ENCODE measurements around the gene L3MBTL3.

Gene L3MBTL3

DNA sequence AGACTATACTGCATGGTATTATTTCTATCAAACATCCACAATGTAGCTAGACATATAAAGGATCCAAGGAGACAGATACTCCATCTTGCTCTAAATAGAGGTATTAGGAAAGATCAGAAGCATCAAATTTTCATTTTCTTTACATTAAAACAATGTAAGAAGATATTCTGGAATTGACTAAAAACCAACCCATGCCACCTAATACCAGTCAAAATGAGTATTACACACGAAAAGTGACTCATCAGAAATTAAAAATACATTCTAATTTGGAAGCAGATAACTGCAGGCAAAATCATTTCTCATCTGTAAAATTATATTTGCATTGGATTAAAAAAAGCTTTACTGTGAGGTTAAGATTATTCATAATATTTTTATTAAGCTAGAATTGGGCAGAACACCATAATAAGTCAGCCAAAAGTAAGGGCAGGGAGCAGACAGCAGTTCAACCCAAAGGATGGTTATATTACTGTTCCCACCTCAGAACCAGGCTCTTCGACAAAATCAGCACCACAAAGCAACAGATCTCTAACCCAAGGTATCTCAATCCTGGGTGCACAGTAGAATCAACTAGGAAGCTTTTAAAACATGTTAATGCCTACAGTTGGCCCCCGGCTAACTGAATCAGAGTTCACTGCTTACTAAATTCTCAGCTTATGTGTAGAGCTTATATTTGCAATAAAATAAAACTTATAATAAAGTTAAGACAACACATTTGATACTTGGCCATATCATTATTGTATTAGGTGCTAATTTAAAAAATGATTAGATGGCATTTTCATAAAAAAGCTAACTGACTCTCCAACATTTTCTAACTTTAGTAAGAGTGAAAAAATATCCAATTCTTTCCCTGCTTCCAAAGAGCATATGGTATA is 169.2 kb downstream of the L3MBTL3 start:
- Histone ChIP-seq H3K9me3 (ENCODE audit: severe bottlenecking) (no peaks in the 10 kb centered on the region), H3K27ac (no peak overlapping the region), H3K36me3 (no peaks in the 10 kb centered on the region), H3K4me3 (ENCODE audit: low read depth, low read length) (no peak overlapping the region), H3K27me3 (ENCODE audit: insufficient read depth, low read depth, severe bottlenecking) (no peaks in the 10 kb centered on the region)
- no peak for DNase-seq
- TF ChIP-seq, protein P1, sequence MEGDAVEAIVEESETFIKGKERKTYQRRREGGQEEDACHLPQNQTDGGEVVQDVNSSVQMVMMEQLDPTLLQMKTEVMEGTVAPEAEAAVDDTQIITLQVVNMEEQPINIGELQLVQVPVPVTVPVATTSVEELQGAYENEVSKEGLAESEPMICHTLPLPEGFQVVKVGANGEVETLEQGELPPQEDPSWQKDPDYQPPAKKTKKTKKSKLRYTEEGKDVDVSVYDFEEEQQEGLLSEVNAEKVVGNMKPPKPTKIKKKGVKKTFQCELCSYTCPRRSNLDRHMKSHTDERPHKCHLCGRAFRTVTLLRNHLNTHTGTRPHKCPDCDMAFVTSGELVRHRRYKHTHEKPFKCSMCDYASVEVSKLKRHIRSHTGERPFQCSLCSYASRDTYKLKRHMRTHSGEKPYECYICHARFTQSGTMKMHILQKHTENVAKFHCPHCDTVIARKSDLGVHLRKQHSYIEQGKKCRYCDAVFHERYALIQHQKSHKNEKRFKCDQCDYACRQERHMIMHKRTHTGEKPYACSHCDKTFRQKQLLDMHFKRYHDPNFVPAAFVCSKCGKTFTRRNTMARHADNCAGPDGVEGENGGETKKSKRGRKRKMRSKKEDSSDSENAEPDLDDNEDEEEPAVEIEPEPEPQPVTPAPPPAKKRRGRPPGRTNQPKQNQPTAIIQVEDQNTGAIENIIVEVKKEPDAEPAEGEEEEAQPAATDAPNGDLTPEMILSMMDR (IDR thresholded peaks at IDR 0.05; ENCODE audit: low read depth, low read length): no peak

DNA sequence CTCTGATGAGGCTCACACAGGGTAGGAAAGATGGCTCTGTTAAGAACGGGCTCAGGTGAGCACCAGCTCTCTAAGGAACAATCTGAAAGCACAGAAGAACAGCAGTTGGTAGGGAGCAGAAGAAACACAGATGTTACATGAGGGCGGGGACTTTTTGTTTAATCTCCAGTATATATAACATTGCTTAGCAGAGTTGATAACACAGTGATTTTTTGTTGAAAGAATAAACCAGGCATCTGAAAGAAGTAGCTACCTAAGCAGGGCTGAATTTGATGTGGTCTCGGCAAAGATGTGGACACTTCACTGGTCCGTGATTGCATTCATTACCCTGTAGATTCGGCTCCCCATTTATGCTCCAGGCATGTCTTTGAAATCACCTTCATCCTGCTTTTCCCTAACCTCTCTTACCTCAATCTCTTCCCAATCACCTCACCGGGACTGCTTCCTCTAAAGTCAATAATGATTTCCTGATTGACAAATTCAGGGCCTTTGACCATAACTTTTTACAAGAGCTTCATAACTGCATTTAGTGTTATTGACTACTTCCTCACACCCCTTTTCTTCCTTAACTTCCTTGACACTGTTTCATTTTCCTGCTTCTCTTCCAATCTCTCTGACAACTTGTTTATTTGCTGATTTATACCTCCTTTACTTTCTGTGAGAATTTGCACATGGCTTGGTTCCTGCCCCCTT is 170.0 kb downstream of the L3MBTL3 start:
- no peak for DNase-seq
- no peaks in the 10 kb centered on the region for H3K27me3 ChIP-seq (ENCODE audit: insufficient read depth, low read depth, severe bottlenecking)
- H3K4me3 ChIP-seq (ENCODE audit: low read depth, low read length): no peak overlapping the region
- no peak overlapping the region for H3K27ac ChIP-seq
- TF ChIP-seq, protein P1 (IDR thresholded peaks at IDR 0.05; ENCODE audit: low read depth, low read length): no peak
- no peaks in the 10 kb centered on the region for H3K9me3 ChIP-seq (ENCODE audit: severe bottlenecking)
- H3K36me3 ChIP-seq: no peaks in the 10 kb centered on the region

DNA sequence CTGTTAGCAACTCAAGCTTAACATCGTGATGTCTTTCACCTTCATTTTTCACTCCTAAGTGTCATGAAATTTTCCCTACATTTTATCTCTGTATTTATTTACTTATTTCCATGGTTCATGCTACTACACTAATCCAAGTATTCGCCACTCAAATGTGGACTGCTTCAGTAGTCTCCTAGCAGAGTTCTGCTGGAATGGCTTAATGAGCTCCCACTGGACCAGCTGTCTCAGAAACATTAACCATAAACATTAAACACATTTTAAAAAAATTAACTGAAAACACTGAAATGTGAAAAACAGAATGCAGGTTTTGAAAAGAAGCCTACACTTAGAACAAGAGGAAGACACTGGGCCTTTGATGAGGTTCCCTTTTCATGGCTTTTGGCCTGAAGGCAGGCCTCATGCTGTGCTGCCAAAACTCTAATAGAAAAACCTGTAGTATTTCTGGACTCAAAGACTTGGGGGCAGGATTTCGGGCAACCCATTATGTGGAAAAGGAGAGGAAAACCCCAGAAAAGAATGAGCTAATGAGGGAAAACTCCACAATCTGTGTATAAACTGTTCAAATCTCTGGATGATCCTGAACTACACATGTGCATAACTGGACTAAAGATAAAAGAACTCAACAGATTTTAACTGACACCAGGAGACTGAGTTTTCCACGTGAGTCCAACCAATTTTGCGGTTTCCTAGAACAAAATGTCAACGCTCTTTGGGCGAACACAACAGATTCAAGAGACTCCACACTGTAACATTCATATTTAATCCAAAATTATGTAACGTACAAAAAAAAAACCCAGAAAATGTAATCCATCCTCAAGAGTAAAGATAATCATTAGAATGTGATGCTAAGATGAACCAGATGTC is 171.4 kb downstream of the L3MBTL3 start:
- DNase-seq: no peak
- H3K27me3 ChIP-seq (ENCODE audit: insufficient read depth, low read depth, severe bottlenecking): no peaks in the 10 kb centered on the region
- H3K9me3 ChIP-seq (ENCODE audit: severe bottlenecking): no peaks in the 10 kb centered on the region
- H3K27ac ChIP-seq: no peak overlapping the region
- TF ChIP-seq, protein P1 (IDR thresholded peaks at IDR 0.05; ENCODE audit: low read depth, low read length): no peak
- no peak overlapping the region for H3K4me3 ChIP-seq (ENCODE audit: low read depth, low read length)
- H3K36me3 ChIP-seq: no peaks in the 10 kb centered on the region
